ENCODE measurements around the gene PLXND1.

Gene PLXND1

GRCh38 chr3:129563332-129563731, 43.1 kb downstream of the PLXND1 start:
- H3K4me3 ChIP-seq (ENCODE audit: low read depth, low read length), result no peak overlapping the region
- no peak overlapping the region for H3K27ac ChIP-seq
- TF ChIP-seq CTCF (IDR thresholded peaks at IDR 0.05; ENCODE audit: low read depth, low read length, missing control alignments), result no peak
- H3K27me3 ChIP-seq (replicated peaks), result no peaks in the 10 kb centered on the region
- in situ Hi-C loops (cut with HindIII; ENCODE audit: low pct_ligation_motif_present, low sequenced_read_pairs), result no loop called here
- no peak for DNase-seq
- H3K36me3 ChIP-seq (replicated peaks), result peaks cover 64% of the 10 kb centered on the region

GRCh38 chr3:129562803-129563202, 43.7 kb downstream of the PLXND1 start:
- Histone ChIP-seq H3K27me3 (replicated peaks) (no peaks in the 10 kb centered on the region), H3K27ac (no peak overlapping the region), H3K4me3 (ENCODE audit: low read depth, low read length) (no peak overlapping the region), H3K36me3 (replicated peaks) (peaks cover 68% of the 10 kb centered on the region)
- in situ Hi-C loops (cut with HindIII; ENCODE audit: low pct_ligation_motif_present, low sequenced_read_pairs), result no loop called here
- no peak for DNase-seq
- no peak for TF ChIP-seq CTCF (IDR thresholded peaks at IDR 0.05; ENCODE audit: low read depth, low read length, missing control alignments)

- peaks cover 60% of the 10 kb centered on the region for H3K36me3 ChIP-seq (replicated peaks)
- no peak for DNase-seq
- TF ChIP-seq CTCF (IDR thresholded peaks at IDR 0.05; ENCODE audit: low read depth, low read length, missing control alignments), result no peak
- no peaks in the 10 kb centered on the region for H3K27me3 ChIP-seq (replicated peaks)
- H3K4me3 ChIP-seq (ENCODE audit: low read depth, low read length), result no peak overlapping the region
- no peak overlapping the region for H3K27ac ChIP-seq
- in situ Hi-C loops (cut with HindIII; ENCODE audit: low pct_ligation_motif_present, low sequenced_read_pairs), result no loop called here
Observed at GRCh38 chr3:129561619-129562248, 44.7 kb downstream of the PLXND1 start.

- no peak for TF ChIP-seq CTCF (IDR thresholded peaks at IDR 0.05; ENCODE audit: low read depth, low read length, missing control alignments)
- DNase-seq, result peak; percentile 32
- no peaks in the 10 kb centered on the region for H3K27me3 ChIP-seq (replicated peaks)
- peak overlapping the region; percentile 6 for H3K27ac ChIP-seq
- H3K36me3 ChIP-seq (replicated peaks), result peaks cover 57% of the 10 kb centered on the region
- no peak overlapping the region for H3K4me3 ChIP-seq (ENCODE audit: low read depth, low read length)
- in situ Hi-C loops (cut with HindIII; ENCODE audit: low pct_ligation_motif_present, low sequenced_read_pairs), result no loop called here
Observed at GRCh38 chr3:129560911-129561594, 45.4 kb downstream of the PLXND1 start.

GRCh38 chr3:129560269-129560787, 46.1 kb downstream of the PLXND1 start:
- peaks cover 53% of the 10 kb centered on the region for H3K36me3 ChIP-seq (replicated peaks)

More at GRCh38 chr3:129560269-129560787, 46.1 kb downstream of the PLXND1 start:
- Histone ChIP-seq H3K27ac (no peak overlapping the region), H3K27me3 (replicated peaks) (no peaks in the 10 kb centered on the region), H3K4me3 (ENCODE audit: low read depth, low read length) (no peak overlapping the region)
- in situ Hi-C loops (cut with HindIII; ENCODE audit: low pct_ligation_motif_present, low sequenced_read_pairs), result no loop called here
- TF ChIP-seq CTCF (IDR thresholded peaks at IDR 0.05; ENCODE audit: low read depth, low read length, missing control alignments), result no peak
- DNase-seq, result no peak
